GM21381 (cell line): ENCODE results near the gene RBBP5.
A peak's percentile ranks its signal among the peaks of the same experiment; 100 is the strongest.
"Not testable (repeated sequence)": the region's sequence is repeated elsewhere in the genome, so short reads cannot be mapped to it uniquely, and the experiment has no call there.

Experiments
- ATAC-seq: cut with Tn5 transposase; IDR thresholded peaks from one replicate; pipeline ENCODE4 v1.9.1; 2021; ENCODE audit warnings: mild to moderate bottlenecking, moderate library complexity; ENCODE audit not compliant: unreplicated experiment

The RBBP5 gene

GRCh38 chr1:205121660-205122488 is at the start of gene RBBP5:
Gene RBBP5 (minus strand): TSS chr1:205121978. CDS start chr1:205121873, 105 bp downstream.
- ATAC-seq: peak; percentile 94

- no peak for ATAC-seq
These were observed 49.6 kb upstream of the RBBP5 start for GRCh38 chr1:205171369-205171768.

GRCh38 chr1:205170532-205171269 is 48.9 kb upstream of the RBBP5 start:
- ATAC-seq: no peak

GRCh38 chr1:205169248-205169647 is 47.5 kb upstream of the RBBP5 start:
- ATAC-seq: no peak

DNA sequence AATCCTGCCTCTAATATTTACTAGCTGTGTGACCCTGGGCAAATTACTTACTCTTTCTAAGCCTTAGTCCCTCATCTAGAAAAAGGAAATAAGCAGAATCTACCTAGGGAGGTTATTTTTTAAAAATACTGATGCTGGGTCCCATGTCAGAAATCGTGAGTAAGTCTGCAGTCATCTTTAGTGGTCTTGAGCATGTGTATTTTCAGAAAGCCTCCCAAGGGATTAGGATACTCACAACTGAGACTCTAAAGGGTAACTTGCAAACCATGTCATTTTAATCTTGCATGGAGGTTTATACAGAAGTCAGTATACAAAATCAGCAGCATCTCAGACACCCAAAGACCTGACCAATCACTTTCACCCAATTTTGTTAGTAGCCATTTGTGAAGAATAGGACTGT is 46.5 kb upstream of the RBBP5 start:
- ATAC-seq: no peak

GRCh38 chr1:205162301-205162700 is 40.5 kb upstream of the RBBP5 start:
- ATAC-seq: no peak

DNA sequence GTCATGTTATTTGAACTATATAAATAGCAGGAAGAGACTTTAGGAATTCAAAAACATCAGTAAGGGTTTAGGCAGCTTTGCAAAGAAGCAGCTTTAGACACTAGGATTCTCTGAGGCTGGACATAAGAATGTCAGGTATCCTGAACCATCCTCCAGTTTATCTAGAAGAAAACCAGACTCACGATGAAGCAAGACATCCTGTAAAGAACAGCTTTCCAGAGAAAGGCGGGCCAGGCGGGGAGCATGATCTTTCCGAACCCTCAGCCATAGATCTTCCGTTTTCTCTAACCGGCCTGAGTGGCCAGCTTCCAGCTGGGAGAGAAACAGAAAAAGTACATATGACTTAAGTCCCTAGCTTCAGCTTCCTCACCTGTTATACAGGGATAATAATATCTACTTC is 39.3 kb upstream of the RBBP5 start:
- no peak for ATAC-seq

DNA sequence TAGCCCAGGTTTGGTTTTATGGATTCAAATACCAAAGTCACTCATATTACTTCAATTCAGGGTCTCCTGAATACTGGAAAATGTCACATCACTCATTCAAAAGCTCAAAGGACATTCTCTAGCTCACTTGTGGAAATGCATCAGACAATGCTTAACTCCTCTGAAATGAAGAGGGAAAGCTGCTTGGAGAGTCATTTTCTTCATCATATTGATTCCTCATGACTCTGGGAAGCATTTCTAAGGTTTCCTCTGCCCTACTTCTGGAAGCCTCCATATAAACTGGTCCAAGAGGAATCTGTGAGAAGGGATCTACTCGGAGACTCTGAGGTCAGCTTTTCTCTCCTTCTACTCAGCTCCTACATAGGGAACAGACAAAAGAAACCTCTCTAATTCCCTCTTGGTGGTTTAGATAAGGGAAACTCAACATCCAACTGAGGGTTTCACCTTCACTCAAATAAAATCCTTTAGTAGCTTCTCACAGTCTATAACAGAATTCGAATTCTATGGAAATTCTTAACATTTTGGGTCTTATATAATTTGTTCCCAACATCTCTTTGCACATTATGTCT is 36.4 kb upstream of the RBBP5 start:
- ATAC-seq: no peak

- ATAC-seq: not testable (repeated sequence)
These were observed 34.0 kb upstream of the RBBP5 start for GRCh38 chr1:205155665-205156377.

DNA sequence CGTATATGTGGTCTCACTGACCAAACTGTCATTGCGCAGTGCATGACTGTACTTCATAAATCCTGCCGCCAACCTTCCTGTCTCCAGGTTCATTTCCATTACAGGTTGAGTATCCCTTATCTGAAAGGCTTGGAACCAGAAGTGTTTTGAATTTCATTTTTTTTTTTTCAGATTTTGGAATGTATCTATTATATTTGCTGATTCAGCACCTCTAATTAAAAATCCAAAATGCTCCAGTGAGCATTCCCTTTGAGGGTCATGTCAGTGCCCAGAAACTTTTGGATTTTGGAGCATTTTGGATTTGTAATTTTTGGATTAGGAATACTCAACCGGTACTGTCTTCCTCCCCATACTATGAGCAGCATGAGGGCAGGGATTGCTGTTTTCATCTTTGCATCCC is 30.7 kb upstream of the RBBP5 start:
- ATAC-seq: no peak

DNA sequence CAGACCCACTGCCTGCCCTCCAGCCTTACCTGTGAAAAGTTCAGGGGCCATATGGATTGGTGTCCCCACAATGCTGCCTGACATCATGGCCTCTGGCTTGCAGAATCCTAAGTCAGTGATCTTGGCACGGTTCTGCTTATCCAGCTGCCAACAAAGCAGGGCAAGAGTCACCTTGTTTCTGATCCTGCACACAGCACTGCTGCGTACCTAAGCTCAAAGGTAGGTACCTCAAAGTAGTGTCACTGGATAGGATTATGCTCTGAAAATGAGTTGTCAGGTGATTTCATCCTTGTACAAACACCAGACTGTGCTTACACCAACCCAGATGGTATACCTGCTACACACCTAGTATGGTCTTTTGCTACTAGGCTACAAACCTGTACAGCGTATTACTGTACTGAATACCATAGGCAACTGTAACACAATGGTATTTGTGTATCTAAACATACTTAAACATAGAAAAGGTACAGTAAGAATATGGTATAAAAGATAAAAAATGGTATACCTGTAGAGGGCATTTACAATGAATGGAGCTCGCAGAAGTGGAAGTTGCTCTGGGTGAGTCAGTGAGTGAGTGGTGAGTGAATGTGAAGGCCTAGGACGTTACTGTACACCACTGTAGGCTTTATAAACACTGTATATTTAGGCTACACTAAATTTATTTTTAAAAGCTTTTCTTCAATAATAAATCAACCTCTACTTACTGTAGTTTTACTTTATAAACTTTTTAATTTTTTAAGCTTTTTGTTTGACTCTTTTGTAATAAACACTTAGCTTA is 29.1 kb upstream of the RBBP5 start:
- ATAC-seq: no peak

- ATAC-seq: no peak
These were observed 25.5 kb upstream of the RBBP5 start for GRCh38 chr1:205147191-205147835.

DNA sequence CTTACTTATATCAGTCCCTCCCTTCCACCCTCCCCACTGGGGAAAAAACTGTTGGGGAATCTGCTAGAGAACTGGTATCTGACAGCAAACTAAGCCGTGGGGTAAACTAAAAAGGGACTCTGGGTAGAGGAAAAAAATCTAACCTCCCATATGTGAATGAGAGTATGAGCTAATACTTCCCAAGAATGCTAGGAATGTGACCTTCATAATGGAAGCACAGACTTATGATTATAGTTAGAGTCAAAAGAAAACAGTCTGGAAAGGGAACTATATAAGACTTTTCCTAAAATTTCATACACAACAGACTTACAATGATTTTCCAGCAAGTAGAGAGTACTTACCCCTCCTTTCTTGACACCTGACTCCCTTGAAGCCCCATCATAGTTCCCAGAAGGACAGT is 23.0 kb upstream of the RBBP5 start:
- ATAC-seq: no peak

GRCh38 chr1:205144046-205144720 is 22.4 kb upstream of the RBBP5 start:
- ATAC-seq: no peak

DNA sequence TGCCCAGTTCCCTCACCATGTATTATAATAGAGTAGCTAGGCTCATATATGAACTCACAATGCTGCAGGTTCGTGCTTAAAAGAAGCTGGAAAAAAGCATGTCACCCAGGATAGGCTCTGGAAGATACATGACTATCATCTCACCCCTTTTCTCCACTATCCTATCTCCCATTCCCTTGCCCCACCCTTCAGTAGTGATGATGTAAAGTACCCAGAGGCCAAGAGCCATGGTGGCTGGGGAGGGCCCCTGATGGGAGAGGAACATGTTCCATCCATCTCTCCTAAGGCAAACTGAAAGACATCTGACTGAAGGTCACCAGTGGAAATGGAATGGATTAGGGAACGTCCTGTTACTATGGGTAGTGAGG is 20.3 kb upstream of the RBBP5 start:
- no peak for ATAC-seq

DNA sequence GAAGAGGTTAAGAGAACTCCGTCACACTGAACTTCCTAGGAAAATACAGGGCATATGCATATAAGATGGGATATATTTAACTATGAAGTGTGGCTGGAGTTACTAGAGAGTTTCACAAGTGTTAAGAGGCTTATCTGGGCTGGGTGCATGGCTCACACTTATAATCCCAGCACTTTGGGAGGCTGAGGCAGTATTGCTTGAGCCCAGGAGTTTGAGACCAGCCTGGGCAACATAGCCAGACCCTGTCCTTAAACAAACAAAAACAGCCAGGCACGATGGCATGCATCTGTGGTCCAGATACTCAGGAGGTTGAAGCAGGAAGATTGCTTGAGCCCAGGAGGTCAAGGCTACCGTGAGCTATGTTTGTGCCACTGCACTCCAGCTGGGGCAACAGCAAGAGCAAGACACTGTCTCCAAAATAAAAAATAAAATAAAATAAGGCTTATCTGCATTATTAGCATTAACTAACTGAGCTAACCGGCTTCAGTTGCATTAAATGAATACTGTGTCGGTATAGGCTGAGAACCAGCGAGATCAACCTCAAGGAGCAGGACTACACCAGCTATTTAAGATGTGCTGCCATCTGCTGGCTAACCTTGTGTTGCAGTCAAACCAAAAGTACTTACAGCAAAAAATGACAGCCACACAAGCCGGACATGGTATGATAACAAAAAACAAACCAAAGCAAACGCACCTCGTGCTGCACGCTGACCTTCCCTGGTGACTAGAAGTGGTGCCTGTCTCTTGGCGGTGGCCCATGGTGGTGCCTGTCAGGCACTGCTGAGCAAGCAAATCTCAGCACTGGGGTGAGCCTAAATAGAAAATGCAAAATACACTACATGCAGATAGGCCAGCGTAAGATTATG is 19.7 kb upstream of the RBBP5 start:
- ATAC-seq: peak; percentile 60

DNA sequence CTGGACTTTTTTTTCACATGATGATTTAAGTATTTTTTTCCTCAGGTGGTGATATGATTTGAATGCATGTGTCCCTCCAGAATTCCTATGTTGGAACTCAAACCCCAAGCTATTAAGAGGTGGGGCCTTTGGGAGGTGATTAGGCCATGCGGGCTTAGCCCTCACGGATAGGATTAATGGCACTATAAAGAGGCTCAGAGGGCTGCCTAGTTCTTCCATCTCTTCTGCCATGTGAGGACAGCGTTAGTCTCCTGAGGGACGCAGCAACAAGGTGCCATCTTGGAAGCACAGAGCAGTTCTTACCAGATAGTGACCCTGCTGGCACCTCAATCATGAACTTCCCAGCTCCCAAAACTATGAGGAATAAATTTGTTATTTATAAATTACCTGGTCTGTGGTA is 18.3 kb upstream of the RBBP5 start:
- ATAC-seq: no peak

DNA sequence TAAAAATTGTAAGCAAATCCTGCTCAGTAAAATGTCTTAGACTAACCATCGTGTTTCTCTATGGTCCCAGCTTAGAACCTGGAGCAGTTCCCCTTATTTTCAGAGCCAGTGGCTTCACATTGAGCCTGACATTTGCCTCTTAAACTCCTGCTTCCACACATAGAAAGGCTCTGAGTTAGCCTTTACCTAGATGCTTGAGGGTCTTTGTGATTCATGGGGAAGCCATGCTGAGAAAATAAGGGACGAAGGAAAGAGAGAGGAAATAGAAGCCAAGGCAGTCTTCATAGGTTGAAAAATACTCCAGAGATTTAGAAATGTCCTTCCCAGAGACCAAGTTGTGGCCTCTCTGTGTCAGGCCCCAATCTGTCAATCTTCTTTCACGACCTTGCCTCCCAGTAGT is 16.1 kb upstream of the RBBP5 start:
- ATAC-seq: no peak

GRCh38 chr1:205133287-205133686 is 11.5 kb upstream of the RBBP5 start:
- ATAC-seq: no peak
